ENCODE measurements around the gene PLOD2. TPM values are rescaled to one million over a fixed set of nuclear protein-coding genes. Genes with fewer than 3 reads are reported as not detected.

Gene PLOD2
- total RNA-seq, 1 experiment from 2014 or later: 36.6 TPM

- no peak overlapping the region for H3K4me3 Mint-ChIP-seq
- H3K27ac Mint-ChIP-seq: no peak overlapping the region
- DNase-seq (ENCODE audit: low spot score): no peak
- H3K36me3 Mint-ChIP-seq: peaks cover 3% of the 10 kb centered on the region; the same call in 1 of the 2 replicates
- no peaks in the 10 kb centered on the region for H3K4me1 Mint-ChIP-seq
- POLR2A ChIA-PET: no interaction called here
- peaks cover 25% of the 10 kb centered on the region for H3K9me3 Mint-ChIP-seq
- no peaks in the 10 kb centered on the region for H3K27me3 Mint-ChIP-seq (ENCODE audit: low read depth)
- TF ChIP-seq PRRX2 (CRISPR knock-in tag; IDR thresholded peaks at IDR 0.05) (no peak), GRHL2 (CRISPR knock-in tag; IDR thresholded peaks at IDR 0.05; ENCODE audit: insufficient replicate concordance, severe bottlenecking) (no peak), ZNF416 (CRISPR knock-in tag; IDR thresholded peaks at IDR 0.05) (no peak), ZNF396 (CRISPR knock-in tag; IDR thresholded peaks at IDR 0.05; ENCODE audit: borderline replicate concordance) (no peak)
- TF ChIP-seq, protein P1, sequence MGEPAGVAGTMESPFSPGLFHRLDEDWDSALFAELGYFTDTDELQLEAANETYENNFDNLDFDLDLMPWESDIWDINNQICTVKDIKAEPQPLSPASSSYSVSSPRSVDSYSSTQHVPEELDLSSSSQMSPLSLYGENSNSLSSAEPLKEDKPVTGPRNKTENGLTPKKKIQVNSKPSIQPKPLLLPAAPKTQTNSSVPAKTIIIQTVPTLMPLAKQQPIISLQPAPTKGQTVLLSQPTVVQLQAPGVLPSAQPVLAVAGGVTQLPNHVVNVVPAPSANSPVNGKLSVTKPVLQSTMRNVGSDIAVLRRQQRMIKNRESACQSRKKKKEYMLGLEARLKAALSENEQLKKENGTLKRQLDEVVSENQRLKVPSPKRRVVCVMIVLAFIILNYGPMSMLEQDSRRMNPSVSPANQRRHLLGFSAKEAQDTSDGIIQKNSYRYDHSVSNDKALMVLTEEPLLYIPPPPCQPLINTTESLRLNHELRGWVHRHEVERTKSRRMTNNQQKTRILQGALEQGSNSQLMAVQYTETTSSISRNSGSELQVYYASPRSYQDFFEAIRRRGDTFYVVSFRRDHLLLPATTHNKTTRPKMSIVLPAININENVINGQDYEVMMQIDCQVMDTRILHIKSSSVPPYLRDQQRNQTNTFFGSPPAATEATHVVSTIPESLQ (CRISPR knock-in tag; IDR thresholded peaks at IDR 0.05): no peak
- ATAC-seq: peak; percentile 67
- CTCF ChIA-PET: interaction anchor here (1.6 kb wide), 1 partner anchor 44 kb away, joined by 5 read pairs; no protein-coding TSS in a partner anchor
Measured at GRCh38 chr3:146020969-146021368, 140.0 kb downstream of the PLOD2 start.

GRCh38 chr3:146019508-146019907 lies 141.5 kb downstream of the PLOD2 start:
- TF ChIP-seq ZNF396 (CRISPR knock-in tag; IDR thresholded peaks at IDR 0.05; ENCODE audit: borderline replicate concordance) (no peak), RORB (CRISPR knock-in tag; IDR thresholded peaks at IDR 0.05) (no peak)
- TF ChIP-seq, protein P2, sequence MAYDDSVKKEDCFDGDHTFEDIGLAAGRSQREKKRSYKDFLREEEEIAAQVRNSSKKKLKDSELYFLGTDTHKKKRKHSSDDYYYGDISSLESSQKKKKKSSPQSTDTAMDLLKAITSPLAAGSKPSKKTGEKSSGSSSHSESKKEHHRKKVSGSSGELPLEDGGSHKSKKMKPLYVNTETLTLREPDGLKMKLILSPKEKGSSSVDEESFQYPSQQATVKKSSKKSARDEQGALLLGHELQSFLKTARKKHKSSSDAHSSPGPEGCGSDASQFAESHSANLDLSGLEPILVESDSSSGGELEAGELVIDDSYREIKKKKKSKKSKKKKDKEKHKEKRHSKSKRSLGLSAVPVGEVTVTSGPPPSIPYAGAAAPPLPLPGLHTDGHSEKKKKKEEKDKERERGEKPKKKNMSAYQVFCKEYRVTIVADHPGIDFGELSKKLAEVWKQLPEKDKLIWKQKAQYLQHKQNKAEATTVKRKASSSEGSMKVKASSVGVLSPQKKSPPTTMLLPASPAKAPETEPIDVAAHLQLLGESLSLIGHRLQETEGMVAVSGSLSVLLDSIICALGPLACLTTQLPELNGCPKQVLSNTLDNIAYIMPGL (CRISPR knock-in tag; IDR thresholded peaks at IDR 0.05): no peak
- TF ChIP-seq, protein P3, sequence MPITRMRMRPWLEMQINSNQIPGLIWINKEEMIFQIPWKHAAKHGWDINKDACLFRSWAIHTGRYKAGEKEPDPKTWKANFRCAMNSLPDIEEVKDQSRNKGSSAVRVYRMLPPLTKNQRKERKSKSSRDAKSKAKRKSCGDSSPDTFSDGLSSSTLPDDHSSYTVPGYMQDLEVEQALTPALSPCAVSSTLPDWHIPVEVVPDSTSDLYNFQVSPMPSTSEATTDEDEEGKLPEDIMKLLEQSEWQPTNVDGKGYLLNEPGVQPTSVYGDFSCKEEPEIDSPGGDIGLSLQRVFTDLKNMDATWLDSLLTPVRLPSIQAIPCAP (CRISPR knock-in tag; IDR thresholded peaks at IDR 0.05): no peak
- TF ChIP-seq, protein P4, sequence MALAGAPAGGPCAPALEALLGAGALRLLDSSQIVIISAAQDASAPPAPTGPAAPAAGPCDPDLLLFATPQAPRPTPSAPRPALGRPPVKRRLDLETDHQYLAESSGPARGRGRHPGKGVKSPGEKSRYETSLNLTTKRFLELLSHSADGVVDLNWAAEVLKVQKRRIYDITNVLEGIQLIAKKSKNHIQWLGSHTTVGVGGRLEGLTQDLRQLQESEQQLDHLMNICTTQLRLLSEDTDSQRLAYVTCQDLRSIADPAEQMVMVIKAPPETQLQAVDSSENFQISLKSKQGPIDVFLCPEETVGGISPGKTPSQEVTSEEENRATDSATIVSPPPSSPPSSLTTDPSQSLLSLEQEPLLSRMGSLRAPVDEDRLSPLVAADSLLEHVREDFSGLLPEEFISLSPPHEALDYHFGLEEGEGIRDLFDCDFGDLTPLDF (CRISPR knock-in tag; IDR thresholded peaks at IDR 0.05): no peak
- Mint-ChIP-seq H3K36me3 (peaks cover 3% of the 10 kb centered on the region; the same call in 1 of the 2 replicates), H3K27ac (no peak overlapping the region), H3K4me3 (no peak overlapping the region), H3K4me1 (no peaks in the 10 kb centered on the region), H3K27me3 (ENCODE audit: low read depth) (no peaks in the 10 kb centered on the region), H3K9me3 (peaks cover 25% of the 10 kb centered on the region)
- ChIA-PET POLR2A (no interaction called here), CTCF (interaction anchor here (1.6 kb wide), 1 partner anchor 46 kb away, joined by 5 read pairs; no protein-coding TSS in a partner anchor)
- no peak for DNase-seq (ENCODE audit: low spot score)
- ATAC-seq: no peak

Other genes starting within 250 kb of the PLOD2 start
- gene PLSCR4, start 89.9 kb upstream of the PLOD2 start, total RNA-seq (2021): 3.5 to 5.7 TPM (median 3.8 TPM) in 3 replicates